Measurements from ENCODE around the gene CDH13.

Gene CDH13

DNA sequence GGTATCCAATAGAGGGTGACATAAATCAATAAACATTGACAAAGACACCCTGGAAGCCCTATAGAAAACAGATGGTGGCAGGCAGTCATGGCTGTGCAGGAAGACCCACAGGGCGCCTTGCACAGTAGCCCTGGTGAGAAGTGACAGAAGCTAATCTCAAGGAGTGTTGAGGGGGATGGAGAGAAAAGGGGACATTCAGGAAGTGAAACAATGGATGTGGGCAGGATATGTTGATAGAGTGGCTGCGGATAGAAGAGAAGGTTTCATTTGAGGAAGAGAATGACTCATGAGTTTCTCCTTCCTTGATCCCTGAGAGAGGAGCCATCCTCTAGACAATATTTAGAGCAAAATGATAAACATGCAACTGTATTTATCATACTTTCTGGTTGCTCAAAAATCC lies 712.2 kb downstream of the CDH13 start:
- Histone ChIP-seq H3K27me3 (ENCODE audit: insufficient read depth, low read length) (no peaks in the 10 kb centered on the region), H2AK5ac (ENCODE audit: low read length) (no peak overlapping the region), H3K79me2 (ENCODE audit: control insufficient read depth, insufficient read depth, low read length, poor library complexity) (no peaks in the 10 kb centered on the region), H3K14ac (ENCODE audit: low read length) (no peak overlapping the region), H2AFZ (ENCODE audit: insufficient read depth, low read length, poor library complexity) (no peak overlapping the region), H4K12ac (ENCODE audit: low read depth, low read length) (no peak overlapping the region), H3K23ac (ENCODE audit: low read length) (no peak overlapping the region), H3K36me3 (ENCODE audit: control insufficient read depth in 1 of 2, insufficient read depth in 2 of 2, low read length in 2 of 2) (no peaks in the 10 kb centered on the region), H3K79me1 (ENCODE audit: low read length) (no peaks in the 10 kb centered on the region), H3K9me3 (ENCODE audit: insufficient read depth, low read depth, low read length) (peaks cover 2% of the 10 kb centered on the region), H3K9ac (ENCODE audit: low read length) (no peak overlapping the region), H4K91ac (ENCODE audit: low read depth, low read length) (no peak overlapping the region), H3K4me1 (ENCODE audit: control insufficient read depth in 1 of 2, insufficient read depth in 2 of 2, low read length in 2 of 2) (peaks cover 0 to 2% of the 10 kb centered on the region in 2 experiments), H3K18ac (ENCODE audit: low read length) (no peak overlapping the region), H2BK12ac (ENCODE audit: low read length) (no peak overlapping the region), H3K27ac (ENCODE audit: low read depth, low read length) (no peak overlapping the region), H4K8ac (ENCODE audit: low read depth, low read length) (no peak overlapping the region), H2BK5ac (ENCODE audit: low read depth, low read length, poor library complexity) (no peak overlapping the region), H3K4me2 (ENCODE audit: low read length) (no peak overlapping the region), H3K4ac (ENCODE audit: low read depth, low read length) (no peak overlapping the region), H3K4me3 (ENCODE audit: low read depth, low read length) (no peak overlapping the region), H2BK120ac (ENCODE audit: insufficient read depth, low read length, poor library complexity) (no peak overlapping the region)
- WGBS (ENCODE audit: extremely low coverage, insufficient coverage, insufficient read length): no CpG with 5 or more reads among the region's 2 CpGs
- no peak for DNase-seq

- Histone ChIP-seq H2AK5ac (ENCODE audit: low read length) (no peak overlapping the region), H2AFZ (ENCODE audit: insufficient read depth, low read length, poor library complexity) (no peak overlapping the region), H3K27ac (ENCODE audit: low read depth, low read length) (no peak overlapping the region), H3K18ac (ENCODE audit: low read length) (no peak overlapping the region), H4K91ac (ENCODE audit: low read depth, low read length) (no peak overlapping the region), H4K8ac (ENCODE audit: low read depth, low read length) (no peak overlapping the region), H3K27me3 (ENCODE audit: insufficient read depth, low read length) (no peaks in the 10 kb centered on the region), H3K4me2 (ENCODE audit: low read length) (no peak overlapping the region), H4K12ac (ENCODE audit: low read depth, low read length) (no peak overlapping the region), H2BK120ac (ENCODE audit: insufficient read depth, low read length, poor library complexity) (no peak overlapping the region), H3K36me3 (ENCODE audit: control insufficient read depth in 1 of 2, insufficient read depth in 2 of 2, low read length in 2 of 2) (no peaks in the 10 kb centered on the region), H3K79me2 (ENCODE audit: control insufficient read depth, insufficient read depth, low read length, poor library complexity) (no peaks in the 10 kb centered on the region), H3K14ac (ENCODE audit: low read length) (no peak overlapping the region), H3K23ac (ENCODE audit: low read length) (no peak overlapping the region), H3K4me1 (ENCODE audit: control insufficient read depth in 1 of 2, insufficient read depth in 2 of 2, low read length in 2 of 2) (no peaks in the 10 kb centered on the region), H3K79me1 (ENCODE audit: low read length) (no peaks in the 10 kb centered on the region), H3K9ac (ENCODE audit: low read length) (no peak overlapping the region), H2BK5ac (ENCODE audit: low read depth, low read length, poor library complexity) (no peak overlapping the region), H2BK12ac (ENCODE audit: low read length) (no peak overlapping the region), H3K4me3 (ENCODE audit: low read depth, low read length) (no peak overlapping the region), H3K9me3 (ENCODE audit: insufficient read depth, low read depth, low read length) (peaks cover 2% of the 10 kb centered on the region), H3K4ac (ENCODE audit: low read depth, low read length) (no peak overlapping the region)
- DNase-seq: peak in 1 of 2 donors; percentile 29
- no CpG with 5 or more reads among the region's 8 CpGs for WGBS (ENCODE audit: extremely low coverage, insufficient coverage, insufficient read length)
These were observed 717.2 kb downstream of the CDH13 start for GRCh38 chr16:83343935-83344366.

DNA sequence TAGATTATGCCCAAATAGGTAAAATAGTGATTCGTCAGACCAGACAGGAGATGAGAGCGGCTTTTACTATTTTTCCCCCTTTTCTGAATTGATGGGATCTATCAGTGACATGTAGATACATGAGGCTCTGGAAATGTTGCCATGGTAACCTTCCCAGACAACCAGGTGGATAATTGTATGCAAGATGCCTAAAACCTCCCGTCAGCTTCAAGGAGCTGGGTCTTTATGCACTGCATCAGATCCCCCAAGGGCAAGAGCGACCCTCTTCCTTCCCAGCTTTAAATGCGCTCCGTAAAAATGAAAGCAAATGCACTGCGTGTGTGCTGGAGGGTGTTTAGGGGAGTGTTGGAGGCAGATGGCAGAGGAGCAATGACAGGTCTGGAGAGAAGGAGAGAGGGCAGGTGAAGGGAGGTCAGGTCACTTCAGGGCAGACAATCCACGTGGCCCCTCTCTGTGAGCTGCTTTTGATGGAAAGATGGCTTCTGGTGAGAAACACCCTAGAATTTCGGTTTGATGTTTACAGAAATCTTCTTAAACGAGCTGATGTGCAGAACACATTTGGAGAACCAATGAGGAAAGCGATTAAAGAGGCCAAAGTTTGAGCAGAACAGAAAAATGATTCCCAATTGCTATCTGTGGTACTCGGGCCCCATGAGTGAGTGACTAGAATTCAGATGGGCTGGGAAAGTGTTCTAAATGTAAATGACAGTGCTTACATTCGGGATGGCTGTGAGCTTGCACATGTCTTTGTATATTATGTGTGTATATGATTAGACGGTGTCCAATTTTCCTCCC lies 719.3 kb downstream of the CDH13 start:
- H3K27me3 ChIP-seq (ENCODE audit: insufficient read depth, low read length): no peaks in the 10 kb centered on the region
- H3K9me3 ChIP-seq (ENCODE audit: insufficient read depth, low read depth, low read length): no peaks in the 10 kb centered on the region
- no CpG with 5 or more reads among the region's 14 CpGs for WGBS (ENCODE audit: extremely low coverage, insufficient coverage, insufficient read length)
- no peaks in the 10 kb centered on the region for H3K4me1 ChIP-seq (ENCODE audit: control insufficient read depth in 1 of 2, insufficient read depth in 2 of 2, low read length in 2 of 2)
- no peak overlapping the region for H3K4ac ChIP-seq (ENCODE audit: low read depth, low read length)
- no peak overlapping the region for H2AK5ac ChIP-seq (ENCODE audit: low read length)
- H3K18ac ChIP-seq (ENCODE audit: low read length): no peak overlapping the region
- H3K4me3 ChIP-seq (ENCODE audit: low read depth, low read length): no peak overlapping the region
- no peak overlapping the region for H2BK5ac ChIP-seq (ENCODE audit: low read depth, low read length, poor library complexity)
- H2BK12ac ChIP-seq (ENCODE audit: low read length): no peak overlapping the region
- no peak overlapping the region for H2BK120ac ChIP-seq (ENCODE audit: insufficient read depth, low read length, poor library complexity)
- H3K79me2 ChIP-seq (ENCODE audit: control insufficient read depth, insufficient read depth, low read length, poor library complexity): no peaks in the 10 kb centered on the region
- H3K79me1 ChIP-seq (ENCODE audit: low read length): no peaks in the 10 kb centered on the region
- no peak overlapping the region for H3K4me2 ChIP-seq (ENCODE audit: low read length)
- no peak for DNase-seq
- no peak overlapping the region for H3K9ac ChIP-seq (ENCODE audit: low read length)
- H4K12ac ChIP-seq (ENCODE audit: low read depth, low read length): no peak overlapping the region
- H3K14ac ChIP-seq (ENCODE audit: low read length): no peak overlapping the region
- H4K91ac ChIP-seq (ENCODE audit: low read depth, low read length): no peak overlapping the region
- no peak overlapping the region for H3K23ac ChIP-seq (ENCODE audit: low read length)
- H3K36me3 ChIP-seq (ENCODE audit: control insufficient read depth in 1 of 2, insufficient read depth in 2 of 2, low read length in 2 of 2): no peaks in the 10 kb centered on the region
- no peak overlapping the region for H2AFZ ChIP-seq (ENCODE audit: insufficient read depth, low read length, poor library complexity)
- no peak overlapping the region for H4K8ac ChIP-seq (ENCODE audit: low read depth, low read length)
- no peak overlapping the region for H3K27ac ChIP-seq (ENCODE audit: low read depth, low read length)

- Histone ChIP-seq H3K27ac (ENCODE audit: low read depth, low read length) (no peak overlapping the region), H3K9me3 (ENCODE audit: insufficient read depth, low read depth, low read length) (peaks cover 1% of the 10 kb centered on the region), H2BK5ac (ENCODE audit: low read depth, low read length, poor library complexity) (no peak overlapping the region), H3K4me1 (ENCODE audit: control insufficient read depth in 1 of 2, insufficient read depth in 2 of 2, low read length in 2 of 2) (no peaks in the 10 kb centered on the region), H3K9ac (ENCODE audit: low read length) (no peak overlapping the region), H3K14ac (ENCODE audit: low read length) (no peak overlapping the region), H2AK5ac (ENCODE audit: low read length) (no peak overlapping the region), H2AFZ (ENCODE audit: insufficient read depth, low read length, poor library complexity) (no peak overlapping the region), H2BK120ac (ENCODE audit: insufficient read depth, low read length, poor library complexity) (no peak overlapping the region), H4K8ac (ENCODE audit: low read depth, low read length) (no peak overlapping the region), H3K4me3 (ENCODE audit: low read depth, low read length) (no peak overlapping the region), H3K79me1 (ENCODE audit: low read length) (no peaks in the 10 kb centered on the region), H3K27me3 (ENCODE audit: insufficient read depth, low read length) (no peaks in the 10 kb centered on the region), H4K91ac (ENCODE audit: low read depth, low read length) (no peak overlapping the region), H3K18ac (ENCODE audit: low read length) (no peak overlapping the region), H3K4me2 (ENCODE audit: low read length) (no peak overlapping the region), H3K36me3 (ENCODE audit: control insufficient read depth in 1 of 2, insufficient read depth in 2 of 2, low read length in 2 of 2) (no peaks in the 10 kb centered on the region), H2BK12ac (ENCODE audit: low read length) (no peak overlapping the region), H4K12ac (ENCODE audit: low read depth, low read length) (no peak overlapping the region), H3K23ac (ENCODE audit: low read length) (no peak overlapping the region), H3K4ac (ENCODE audit: low read depth, low read length) (no peak overlapping the region), H3K79me2 (ENCODE audit: control insufficient read depth, insufficient read depth, low read length, poor library complexity) (no peaks in the 10 kb centered on the region)
- no CpG with 5 or more reads among the region's 5 CpGs for WGBS (ENCODE audit: extremely low coverage, insufficient coverage, insufficient read length)
- no peak for DNase-seq
These were observed 722.2 kb downstream of the CDH13 start for GRCh38 chr16:83348991-83349390.

All from trophoblast cell (in vitro differentiated cells and primary cell).